SK-N-SH treated with all-trans-retinoic acid at 6 μM for 48 hours (cell line): ENCODE results near the gene KCTD20.

Experiments
- ARNTL ChIP-seq: fragments of 450-650 bp; formaldehyde crosslinking; IDR thresholded peaks from 2 replicates; pipeline ENCODE4 v1.5.0; 2020; ENCODE audit warnings: low read depth, mild to moderate bottlenecking, moderate library complexity, borderline replicate concordance
- CREB5 ChIP-seq: fragments of 250-450 bp; sonication (Bioruptor Pico); IDR thresholded peaks from 2 replicates; pipeline ENCODE4 v1.5.1; 2020; ENCODE audit warnings: low read depth, mild to moderate bottlenecking, moderate library complexity
- CSRNP3 ChIP-seq: fragments of 250-450 bp; sonication (Bioruptor Pico); IDR thresholded peaks from 2 replicates; pipeline ENCODE4 v1.5.1; 2021; ENCODE audit warnings: mild to moderate bottlenecking, moderate library complexity
- ESRRG ChIP-seq: fragments of 250-450 bp; sonication (Bioruptor Pico); IDR thresholded peaks from 2 replicates; pipeline ENCODE4 v1.6.1; 2021; ENCODE audit warnings: mild to moderate bottlenecking
- ISL1 ChIP-seq: fragments of 250-450 bp; sonication (Bioruptor Pico); IDR thresholded peaks from 2 replicates; pipeline ENCODE4 v2.1.2; 2022; ENCODE audit warnings: mild to moderate bottlenecking, moderate library complexity
- PATZ1 ChIP-seq: fragments of 250-450 bp; sonication (Bioruptor Pico); IDR thresholded peaks from 2 replicates; pipeline ENCODE4 v1.8.0; 2020; ENCODE audit warnings: mild to moderate bottlenecking, moderate library complexity, borderline replicate concordance
- PPARA ChIP-seq: fragments of 250-450 bp; sonication (Bioruptor Pico); IDR thresholded peaks from 2 replicates; pipeline ENCODE4 v1.5.0; 2020; ENCODE audit warnings: mild to moderate bottlenecking, borderline replicate concordance
- RARB ChIP-seq: fragments of 250-450 bp; sonication (Bioruptor Pico); IDR thresholded peaks from 2 replicates; pipeline ENCODE4 v1.8.0; 2021; ENCODE audit warnings: mild to moderate bottlenecking, moderate library complexity
- SNAI2 ChIP-seq: fragments of 250-450 bp; sonication (Bioruptor Pico); IDR thresholded peaks from 2 replicates; pipeline ENCODE4 v1.5.0; 2020; ENCODE audit warnings: mild to moderate bottlenecking, moderate library complexity
- TCF4 ChIP-seq: fragments of 250-450 bp; sonication (Bioruptor Pico); IDR thresholded peaks from 2 replicates; pipeline ENCODE4 v1.8.0; 2021; ENCODE audit warnings: mild to moderate bottlenecking, moderate library complexity, borderline replicate concordance
- ZNF8 ChIP-seq: fragments of 450-650 bp; formaldehyde crosslinking; IDR thresholded peaks from 2 replicates; pipeline ENCODE4 v1.5.0; 2020; ENCODE audit warnings: mild to moderate bottlenecking, moderate library complexity
- TF ChIP-seq, protein P1 (sequence below): fragments of 250-450 bp; sonication (Bioruptor Pico); IDR thresholded peaks from 2 replicates; pipeline ENCODE4 v1.8.0; 2021; ENCODE audit warnings: low read depth, mild to moderate bottlenecking, moderate library complexity, borderline replicate concordance
- TF ChIP-seq, protein P2 (sequence below): fragments of 250-450 bp; sonication (Bioruptor Pico); IDR thresholded peaks from 2 replicates; pipeline ENCODE4 v1.5.0; 2020; ENCODE audit warnings: mild to moderate bottlenecking, moderate library complexity

- TF ChIP-seq PATZ1 (CRISPR knock-in tag): no peak
- TF ChIP-seq, protein P1, sequence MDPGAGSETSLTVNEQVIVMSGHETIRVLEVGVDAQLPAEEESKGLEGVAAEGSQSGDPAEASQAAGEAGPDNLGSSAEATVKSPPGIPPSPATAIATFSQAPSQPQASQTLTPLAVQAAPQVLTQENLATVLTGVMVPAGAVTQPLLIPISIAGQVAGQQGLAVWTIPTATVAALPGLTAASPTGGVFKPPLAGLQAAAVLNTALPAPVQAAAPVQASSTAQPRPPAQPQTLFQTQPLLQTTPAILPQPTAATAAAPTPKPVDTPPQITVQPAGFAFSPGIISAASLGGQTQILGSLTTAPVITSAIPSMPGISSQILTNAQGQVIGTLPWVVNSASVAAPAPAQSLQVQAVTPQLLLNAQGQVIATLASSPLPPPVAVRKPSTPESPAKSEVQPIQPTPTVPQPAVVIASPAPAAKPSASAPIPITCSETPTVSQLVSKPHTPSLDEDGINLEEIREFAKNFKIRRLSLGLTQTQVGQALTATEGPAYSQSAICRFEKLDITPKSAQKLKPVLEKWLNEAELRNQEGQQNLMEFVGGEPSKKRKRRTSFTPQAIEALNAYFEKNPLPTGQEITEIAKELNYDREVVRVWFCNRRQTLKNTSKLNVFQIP (CRISPR knock-in tag): no peak
- no peak for TF ChIP-seq ZNF8 (CRISPR knock-in tag)
- no peak for TF ChIP-seq ISL1 (CRISPR knock-in tag)
- TF ChIP-seq PPARA (CRISPR knock-in tag): no peak
- TF ChIP-seq ESRRG (CRISPR knock-in tag): no peak
- TF ChIP-seq, protein P2, sequence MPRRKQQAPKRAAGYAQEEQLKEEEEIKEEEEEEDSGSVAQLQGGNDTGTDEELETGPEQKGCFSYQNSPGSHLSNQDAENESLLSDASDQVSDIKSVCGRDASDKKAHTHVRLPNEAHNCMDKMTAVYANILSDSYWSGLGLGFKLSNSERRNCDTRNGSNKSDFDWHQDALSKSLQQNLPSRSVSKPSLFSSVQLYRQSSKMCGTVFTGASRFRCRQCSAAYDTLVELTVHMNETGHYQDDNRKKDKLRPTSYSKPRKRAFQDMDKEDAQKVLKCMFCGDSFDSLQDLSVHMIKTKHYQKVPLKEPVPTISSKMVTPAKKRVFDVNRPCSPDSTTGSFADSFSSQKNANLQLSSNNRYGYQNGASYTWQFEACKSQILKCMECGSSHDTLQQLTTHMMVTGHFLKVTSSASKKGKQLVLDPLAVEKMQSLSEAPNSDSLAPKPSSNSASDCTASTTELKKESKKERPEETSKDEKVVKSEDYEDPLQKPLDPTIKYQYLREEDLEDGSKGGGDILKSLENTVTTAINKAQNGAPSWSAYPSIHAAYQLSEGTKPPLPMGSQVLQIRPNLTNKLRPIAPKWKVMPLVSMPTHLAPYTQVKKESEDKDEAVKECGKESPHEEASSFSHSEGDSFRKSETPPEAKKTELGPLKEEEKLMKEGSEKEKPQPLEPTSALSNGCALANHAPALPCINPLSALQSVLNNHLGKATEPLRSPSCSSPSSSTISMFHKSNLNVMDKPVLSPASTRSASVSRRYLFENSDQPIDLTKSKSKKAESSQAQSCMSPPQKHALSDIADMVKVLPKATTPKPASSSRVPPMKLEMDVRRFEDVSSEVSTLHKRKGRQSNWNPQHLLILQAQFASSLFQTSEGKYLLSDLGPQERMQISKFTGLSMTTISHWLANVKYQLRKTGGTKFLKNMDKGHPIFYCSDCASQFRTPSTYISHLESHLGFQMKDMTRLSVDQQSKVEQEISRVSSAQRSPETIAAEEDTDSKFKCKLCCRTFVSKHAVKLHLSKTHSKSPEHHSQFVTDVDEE (CRISPR knock-in tag): no peak
- no peak for TF ChIP-seq SNAI2 (CRISPR knock-in tag)
- no peak for TF ChIP-seq ARNTL
- TF ChIP-seq CREB5 (CRISPR knock-in tag): no peak
- TF ChIP-seq RARB (CRISPR knock-in tag): no peak
- no peak for TF ChIP-seq TCF4 (CRISPR knock-in tag)
- TF ChIP-seq CSRNP3 (CRISPR knock-in tag): no peak
Observed at GRCh38 chr6:36488221-36488620, 45.4 kb downstream of the KCTD20 start.
